Measurements from ENCODE around the gene OXTR. TPM values are rescaled to one million over a fixed set of nuclear protein-coding genes. Genes with fewer than 3 reads are reported as not detected.

The OXTR gene
- total and polyA plus RNA-seq, 2 of the 4 experiments (the other 2 are of a cell fraction): 42.8 to 56.1 TPM

DNA sequence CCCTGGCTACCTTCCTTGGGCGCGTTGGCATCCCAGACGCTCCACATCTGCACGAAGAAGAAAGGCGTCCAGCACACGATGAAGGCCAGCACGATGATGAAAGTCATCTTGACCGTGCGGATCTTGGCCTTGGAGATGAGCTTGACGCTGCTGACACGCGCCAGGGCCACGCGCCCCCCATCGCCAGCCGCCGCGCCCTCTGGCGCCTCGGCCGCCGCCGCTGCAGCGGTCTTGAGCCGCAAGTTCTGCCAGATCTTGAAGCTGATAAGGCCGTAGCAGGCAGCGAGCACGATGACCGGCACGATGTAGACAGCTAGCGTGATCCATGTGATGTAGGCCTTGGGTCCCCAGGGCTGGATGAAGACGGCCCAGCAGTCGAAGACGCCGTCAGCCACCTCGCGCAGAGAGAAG, 2.2 kb downstream of the OXTR start:
- CTCF ChIA-PET: no interaction called here
- dilution Hi-C loops (cut with HindIII; ENCODE audit: low sequenced_read_pairs, unreplicated experiment) (no loop called here), in situ Hi-C loops (cut with MboI; ENCODE audit: low sequenced_read_pairs) (loop anchor here (25.0 kb wide), 1 partner anchor 295 kb away; no protein-coding TSS in a partner anchor), intact Hi-C loops (cut with micrococcal nuclease) (loop anchor here (5.0 kb wide), 1 partner anchor 105 kb away; no protein-coding TSS in a partner anchor)
- Histone ChIP-seq H3K9me1 (ENCODE audit: insufficient read depth, low read length) (no peaks in the 10 kb centered on the region), H2BK20ac (ENCODE audit: low read depth, low read length) (no peak overlapping the region), H3K79me1 (ENCODE audit: low read depth in 1 of 2, low read length in 2 of 2) (no peaks in the 10 kb centered on the region), H3K4me1 (ENCODE audit: control insufficient read depth, insufficient read depth, low read length) (peaks cover 6% of the 10 kb centered on the region; the same call in 1 of the 2 replicates), H2AK9ac (replicated peaks; ENCODE audit: low read depth, low read length, poor library complexity) (peak overlapping the region; percentile 17), H3K23ac (ENCODE audit: low read depth, low read length) (no peak overlapping the region), H3K18ac (ENCODE audit: low read depth, low read length) (no peak overlapping the region), H3K4ac (ENCODE audit: low read depth, low read length) (peak overlapping the region; percentile 12; the same call in 1 of the 2 replicates), H3K36me3 (ENCODE audit: control insufficient read depth, insufficient read depth, low read length) (no peaks in the 10 kb centered on the region), H3K4me3 (ENCODE audit: insufficient read depth, low read depth, low read length) (peak overlapping the region; percentile 82; the same call in 1 of the 2 replicates), H3K27ac (ENCODE audit: insufficient read depth, low read length) (no peak overlapping the region), H4K5ac (ENCODE audit: low read depth, low read length) (no peak overlapping the region), H3K9ac (ENCODE audit: low read depth, low read length) (no peak overlapping the region), H3K4me2 (ENCODE audit: low read depth, low read length) (peak overlapping the region; percentile 52; the same call in 1 of the 2 replicates), H3K14ac (replicated peaks; ENCODE audit: low read depth, low read length) (no peak overlapping the region), H4K20me1 (ENCODE audit: insufficient read depth, low read length) (no peaks in the 10 kb centered on the region), H2BK120ac (ENCODE audit: low read depth, low read length) (no peak overlapping the region), H2AFZ (replicated peaks; ENCODE audit: low read length, poor library complexity) (peak overlapping the region; percentile 88), H4K91ac (ENCODE audit: insufficient read depth, low read depth, low read length) (peak overlapping the region; percentile 7; the same call in 1 of the 2 replicates), H3K56ac (ENCODE audit: extremely low read depth, insufficient read depth, low read length) (no peak overlapping the region), H2AK5ac (ENCODE audit: low read depth, low read length) (0 out of 2 replicates have a peak overlapping the region, but pooled peaks have one; percentile 21), H3K9me3 (ENCODE audit: control insufficient read depth, insufficient read depth, low read length) (no peaks in the 10 kb centered on the region), H4K8ac (ENCODE audit: low read depth in 2 of 2, low read length in 2 of 2) (no peak overlapping the region), H3K27me3 (ENCODE audit: control insufficient read depth, insufficient read depth, low read length) (peaks cover 21% of the 10 kb centered on the region; the same call in 1 of the 2 replicates), H2BK15ac (ENCODE audit: low read depth, low read length) (no peak overlapping the region), H2BK5ac (ENCODE audit: low read depth, low read length, poor library complexity, severe bottlenecking) (no peak overlapping the region)
- ATAC-seq (ENCODE audit: low read depth) (no peak), DNase-seq (no peak)
- POLR2A ChIA-PET (ENCODE audit: unreplicated experiment): interaction anchor here (0.6 kb wide), 1 partner anchor 219 kb away, joined by 3 read pairs; no protein-coding TSS in a partner anchor
- 40% methylated on average over 32 of the region's 37 CpGs; no CpG with 5 or more reads in 1 of the 2 experiments for WGBS, 2 experiments (ENCODE audit: extremely low coverage in 2 of 2, insufficient read length in 1 of 2)
- TF ChIP-seq FOS (IDR thresholded peaks at IDR 0.05; ENCODE audit: low read depth, low read length) (no peak), CHD1 (IDR thresholded peaks at IDR 0.05; ENCODE audit: low read depth, low read length) (no peak), CEBPB (IDR thresholded peaks at IDR 0.05; ENCODE audit: low read depth, low read length) (no peak), POLR2A (IDR thresholded peaks at IDR 0.05; ENCODE audit: low read depth, low read length) (no peak), RCOR1 (IDR thresholded peaks at IDR 0.05; ENCODE audit: insufficient replicate concordance, low read length) (no peak), MXI1 (IDR thresholded peaks at IDR 0.05; ENCODE audit: borderline replicate concordance, low read depth, low read length) (no peak), MAFK (IDR thresholded peaks at IDR 0.05; ENCODE audit: low read depth, low read length) (no peak), SMC3 (IDR thresholded peaks at IDR 0.05; ENCODE audit: low read depth, low read length) (no peak), NFE2L2 (IDR thresholded peaks at IDR 0.05; ENCODE audit: low read depth, low read length) (no peak), BHLHE40 (IDR thresholded peaks at IDR 0.05; ENCODE audit: low read depth, low read length) (no peak), MAZ (IDR thresholded peaks at IDR 0.05; ENCODE audit: borderline replicate concordance, low read depth, low read length) (no peak), RAD21 (IDR thresholded peaks at IDR 0.05; ENCODE audit: low read length) (no peak), RFX5 (IDR thresholded peaks at IDR 0.05; ENCODE audit: low read depth, low read length) (no peak)
- TF ChIP-seq, protein P1, sequence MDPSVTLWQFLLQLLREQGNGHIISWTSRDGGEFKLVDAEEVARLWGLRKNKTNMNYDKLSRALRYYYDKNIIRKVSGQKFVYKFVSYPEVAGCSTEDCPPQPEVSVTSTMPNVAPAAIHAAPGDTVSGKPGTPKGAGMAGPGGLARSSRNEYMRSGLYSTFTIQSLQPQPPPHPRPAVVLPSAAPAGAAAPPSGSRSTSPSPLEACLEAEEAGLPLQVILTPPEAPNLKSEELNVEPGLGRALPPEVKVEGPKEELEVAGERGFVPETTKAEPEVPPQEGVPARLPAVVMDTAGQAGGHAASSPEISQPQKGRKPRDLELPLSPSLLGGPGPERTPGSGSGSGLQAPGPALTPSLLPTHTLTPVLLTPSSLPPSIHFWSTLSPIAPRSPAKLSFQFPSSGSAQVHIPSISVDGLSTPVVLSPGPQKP (IDR thresholded peaks at IDR 0.05; ENCODE audit: borderline replicate concordance, low read depth, low read length): no peak
- TF ChIP-seq, protein P2, sequence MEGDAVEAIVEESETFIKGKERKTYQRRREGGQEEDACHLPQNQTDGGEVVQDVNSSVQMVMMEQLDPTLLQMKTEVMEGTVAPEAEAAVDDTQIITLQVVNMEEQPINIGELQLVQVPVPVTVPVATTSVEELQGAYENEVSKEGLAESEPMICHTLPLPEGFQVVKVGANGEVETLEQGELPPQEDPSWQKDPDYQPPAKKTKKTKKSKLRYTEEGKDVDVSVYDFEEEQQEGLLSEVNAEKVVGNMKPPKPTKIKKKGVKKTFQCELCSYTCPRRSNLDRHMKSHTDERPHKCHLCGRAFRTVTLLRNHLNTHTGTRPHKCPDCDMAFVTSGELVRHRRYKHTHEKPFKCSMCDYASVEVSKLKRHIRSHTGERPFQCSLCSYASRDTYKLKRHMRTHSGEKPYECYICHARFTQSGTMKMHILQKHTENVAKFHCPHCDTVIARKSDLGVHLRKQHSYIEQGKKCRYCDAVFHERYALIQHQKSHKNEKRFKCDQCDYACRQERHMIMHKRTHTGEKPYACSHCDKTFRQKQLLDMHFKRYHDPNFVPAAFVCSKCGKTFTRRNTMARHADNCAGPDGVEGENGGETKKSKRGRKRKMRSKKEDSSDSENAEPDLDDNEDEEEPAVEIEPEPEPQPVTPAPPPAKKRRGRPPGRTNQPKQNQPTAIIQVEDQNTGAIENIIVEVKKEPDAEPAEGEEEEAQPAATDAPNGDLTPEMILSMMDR (conservative IDR thresholded peaks at IDR 0.05; ENCODE audit: low read depth, low read length): no peak
- TF ChIP-seq, protein P3, sequence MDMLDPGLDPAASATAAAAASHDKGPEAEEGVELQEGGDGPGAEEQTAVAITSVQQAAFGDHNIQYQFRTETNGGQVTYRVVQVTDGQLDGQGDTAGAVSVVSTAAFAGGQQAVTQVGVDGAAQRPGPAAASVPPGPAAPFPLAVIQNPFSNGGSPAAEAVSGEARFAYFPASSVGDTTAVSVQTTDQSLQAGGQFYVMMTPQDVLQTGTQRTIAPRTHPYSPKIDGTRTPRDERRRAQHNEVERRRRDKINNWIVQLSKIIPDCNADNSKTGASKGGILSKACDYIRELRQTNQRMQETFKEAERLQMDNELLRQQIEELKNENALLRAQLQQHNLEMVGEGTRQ (IDR thresholded peaks at IDR 0.05; ENCODE audit: low read depth, low read length): no peak
- BruUV-seq (replicated peaks): no TSS peak

Data from IMR-90 (cell line).